Measurements from ENCODE around the gene NAGPA.

Gene NAGPA

GRCh38 chr16:5027086-5027485 is 6.6 kb downstream of the NAGPA start:
- no peak for DNase-seq (ENCODE audit: low spot score)

- DNase-seq (ENCODE audit: low spot score): no peak
These were observed 7.1 kb downstream of the NAGPA start for GRCh38 chr16:5026664-5027063.

- no peak for DNase-seq (ENCODE audit: low spot score)
These were observed 8.5 kb downstream of the NAGPA start for GRCh38 chr16:5025171-5025632.

DNA sequence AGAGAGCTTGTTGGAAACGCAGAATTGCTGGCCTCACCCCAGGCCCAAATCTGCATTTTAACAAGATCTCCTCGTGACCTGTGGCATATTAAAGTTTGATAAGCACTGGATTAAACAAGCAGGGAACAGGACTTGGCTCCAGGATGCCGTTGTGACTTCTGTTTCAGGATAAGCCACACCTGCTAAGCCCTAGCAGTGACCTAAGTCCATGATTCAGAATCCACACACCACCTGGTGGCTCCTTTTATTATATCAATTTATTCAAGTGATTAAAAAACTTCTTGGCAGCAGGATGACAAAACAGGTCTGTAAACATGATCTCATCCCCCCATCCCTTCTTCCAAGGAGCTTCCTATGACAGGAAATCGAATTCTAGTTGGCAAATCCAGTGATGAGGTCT is 9.1 kb downstream of the NAGPA start:
- DNase-seq (ENCODE audit: low spot score): no peak

DNA sequence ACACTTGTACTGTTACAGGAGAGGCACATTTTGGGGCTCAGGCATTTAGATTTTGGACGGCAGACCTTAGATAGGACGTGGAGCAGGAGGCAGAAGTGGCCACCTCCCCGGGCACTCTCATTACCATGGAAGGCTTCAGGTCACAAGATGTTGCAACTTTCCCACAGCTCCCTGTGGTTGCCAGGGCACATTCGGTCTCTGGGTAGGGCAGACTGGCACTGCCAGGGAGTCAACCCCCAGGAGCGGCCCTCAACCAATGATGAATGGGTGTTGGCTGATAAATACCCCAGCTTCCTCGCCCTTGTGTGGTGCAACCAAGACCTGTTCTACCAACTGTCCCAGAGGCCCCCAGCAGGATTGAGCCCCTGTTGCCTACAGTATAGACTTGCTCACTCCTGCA is 11.2 kb downstream of the NAGPA start:
- DNase-seq (ENCODE audit: low spot score): no peak

DNA sequence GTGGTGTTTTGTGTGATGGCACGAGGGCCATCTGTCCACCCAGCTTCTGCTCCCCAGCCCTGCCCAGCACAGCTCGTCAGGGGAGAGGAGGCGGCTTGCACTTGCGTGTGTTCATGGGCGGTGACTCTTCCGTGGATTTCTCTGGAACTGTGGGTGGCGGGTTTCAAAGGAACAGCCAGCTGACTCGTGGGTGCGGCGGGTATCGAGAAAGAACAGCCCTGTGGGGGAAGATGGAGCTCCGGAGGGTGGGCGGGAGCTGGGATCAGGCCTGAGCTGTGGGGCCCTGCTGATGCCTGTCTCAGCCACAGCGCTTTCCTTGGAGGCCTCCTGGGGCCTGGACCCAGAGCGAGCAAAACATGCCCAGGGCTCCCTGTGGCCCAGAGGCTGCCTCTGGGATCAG is 13.2 kb downstream of the NAGPA start:
- no peak for DNase-seq (ENCODE audit: low spot score)

- no peak for DNase-seq (ENCODE audit: low spot score)
These were observed 14.0 kb downstream of the NAGPA start for GRCh38 chr16:5019775-5020174.

DNA sequence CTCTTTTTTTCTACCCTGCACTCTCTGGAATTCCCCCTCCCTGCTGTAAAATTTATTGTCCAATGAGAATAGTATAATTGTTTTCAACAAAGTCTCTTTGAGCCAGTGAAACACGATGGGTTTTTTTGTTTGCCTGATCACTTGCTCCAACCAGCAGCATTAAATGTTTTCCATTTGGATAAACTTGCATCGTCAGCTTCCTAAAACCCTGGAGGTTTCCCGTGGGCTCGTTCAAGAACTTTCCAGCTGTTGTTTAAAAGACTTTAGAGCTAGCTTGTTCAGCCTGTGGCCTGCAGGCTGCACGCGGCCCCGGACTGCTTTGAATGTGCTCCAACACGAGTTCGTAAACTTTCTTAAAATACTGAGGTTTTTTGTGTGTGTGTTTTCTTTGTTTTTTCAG is 14.9 kb downstream of the NAGPA start:
- DNase-seq (ENCODE audit: low spot score): no peak

- DNase-seq (ENCODE audit: low spot score): no peak
These were observed 16.1 kb downstream of the NAGPA start for GRCh38 chr16:5017678-5017969.

DNA sequence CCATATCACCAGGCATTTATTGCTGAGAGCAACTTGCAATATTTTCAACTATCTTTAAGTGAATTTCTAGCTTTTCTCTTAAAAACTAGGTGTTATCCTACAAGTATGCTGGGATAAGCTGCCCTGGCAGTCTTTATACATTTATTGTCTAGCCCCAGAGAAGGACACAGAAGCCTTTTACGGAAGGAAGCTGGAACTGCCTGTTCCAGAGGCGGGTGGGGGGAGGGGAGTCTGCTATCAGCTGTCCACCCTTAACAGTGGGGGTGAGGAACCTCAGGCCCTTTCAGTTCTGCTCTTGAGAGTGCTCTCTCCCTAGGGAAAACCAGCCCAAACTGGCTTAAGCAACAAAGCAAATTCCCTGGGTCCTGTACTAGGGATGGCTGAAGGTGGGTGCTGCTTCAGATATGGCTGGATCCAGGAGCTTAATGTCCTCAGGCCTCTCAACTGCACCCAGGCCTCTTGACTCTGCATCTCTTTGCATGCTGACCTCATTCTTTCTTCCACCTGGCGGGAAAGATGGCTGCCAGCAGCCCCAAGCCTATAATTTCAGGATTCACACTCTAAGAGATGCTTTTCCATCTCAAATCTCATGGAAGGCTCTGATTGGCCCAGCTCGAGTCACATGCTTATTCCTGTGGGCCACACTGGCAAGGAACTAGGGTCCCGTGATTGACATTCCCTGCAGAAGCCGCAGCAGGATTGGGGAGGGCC is 16.6 kb downstream of the NAGPA start:
- DNase-seq (ENCODE audit: low spot score): no peak

DNA sequence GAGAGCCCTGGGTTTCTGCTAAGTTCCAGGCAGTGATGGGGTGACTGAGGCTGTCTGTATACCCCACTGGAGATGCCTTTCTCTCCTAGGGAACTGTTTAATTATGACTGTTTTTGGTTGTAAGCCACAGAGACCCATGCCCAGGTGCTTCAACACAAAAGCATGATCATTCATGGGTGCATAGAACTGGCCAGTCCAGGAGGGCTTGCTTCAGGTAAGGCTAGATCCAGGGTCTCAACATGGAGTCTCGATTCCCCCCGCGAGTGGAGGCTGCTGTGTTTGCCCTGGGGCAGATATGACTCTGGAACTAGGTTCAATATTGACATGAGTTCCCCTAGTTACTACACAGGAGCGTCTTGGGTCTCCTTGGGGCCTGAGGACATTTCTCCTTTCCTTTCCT is 17.8 kb downstream of the NAGPA start:
- DNase-seq (ENCODE audit: low spot score): no peak

DNA sequence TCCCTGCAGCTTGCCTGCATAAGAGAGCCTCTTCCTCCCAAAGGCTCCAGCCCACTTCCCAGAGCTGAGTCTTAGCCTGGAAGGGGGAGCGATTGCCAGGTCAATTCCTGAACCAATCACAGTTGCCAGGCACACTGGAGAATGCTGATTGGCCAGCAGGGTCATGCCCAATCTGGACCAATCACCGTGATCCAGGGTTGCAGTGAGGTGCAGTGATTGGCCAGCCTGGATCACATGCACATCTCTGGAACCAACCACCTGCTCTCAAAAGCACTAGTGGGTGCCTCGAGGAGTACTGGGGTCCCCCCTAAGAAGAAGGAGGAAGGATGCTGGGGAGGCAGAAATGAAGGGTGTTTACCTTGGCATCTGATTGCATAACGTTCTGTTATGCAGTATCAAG is 18.4 kb downstream of the NAGPA start:
- no peak for DNase-seq (ENCODE audit: low spot score)

GRCh38 chr16:5012887-5013286 is 20.8 kb downstream of the NAGPA start:
- no peak for DNase-seq (ENCODE audit: low spot score)

GRCh38 chr16:5011637-5012036 is 22.1 kb downstream of the NAGPA start:
- no peak for DNase-seq (ENCODE audit: low spot score)

GRCh38 chr16:5010576-5011329 is 23.0 kb downstream of the NAGPA start:
- no peak for DNase-seq (ENCODE audit: low spot score)

GRCh38 chr16:5008311-5008731 is 25.4 kb downstream of the NAGPA start:
- DNase-seq (ENCODE audit: low spot score): no peak

DNA sequence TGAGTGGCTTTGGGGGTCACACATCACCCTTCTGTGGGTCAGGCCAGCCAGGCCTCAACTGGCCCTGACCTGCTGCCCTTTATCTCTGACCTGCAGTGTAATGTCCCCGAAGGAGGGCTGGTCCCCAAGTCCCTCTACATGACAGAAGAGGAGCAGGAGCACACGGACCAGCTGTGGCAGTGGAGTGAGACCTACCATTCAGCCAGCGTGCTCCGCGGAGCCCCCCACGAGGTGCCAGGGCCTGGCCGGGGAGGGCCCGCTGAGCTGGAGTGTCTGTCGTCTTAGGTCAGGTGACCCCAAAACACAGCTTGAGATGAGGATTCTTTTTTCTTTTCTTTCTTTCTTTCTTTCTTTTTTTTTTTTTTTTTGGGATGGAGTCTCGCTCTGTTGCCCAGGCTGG is 26.5 kb downstream of the NAGPA start:
- DNase-seq (ENCODE audit: low spot score): no peak

DNA sequence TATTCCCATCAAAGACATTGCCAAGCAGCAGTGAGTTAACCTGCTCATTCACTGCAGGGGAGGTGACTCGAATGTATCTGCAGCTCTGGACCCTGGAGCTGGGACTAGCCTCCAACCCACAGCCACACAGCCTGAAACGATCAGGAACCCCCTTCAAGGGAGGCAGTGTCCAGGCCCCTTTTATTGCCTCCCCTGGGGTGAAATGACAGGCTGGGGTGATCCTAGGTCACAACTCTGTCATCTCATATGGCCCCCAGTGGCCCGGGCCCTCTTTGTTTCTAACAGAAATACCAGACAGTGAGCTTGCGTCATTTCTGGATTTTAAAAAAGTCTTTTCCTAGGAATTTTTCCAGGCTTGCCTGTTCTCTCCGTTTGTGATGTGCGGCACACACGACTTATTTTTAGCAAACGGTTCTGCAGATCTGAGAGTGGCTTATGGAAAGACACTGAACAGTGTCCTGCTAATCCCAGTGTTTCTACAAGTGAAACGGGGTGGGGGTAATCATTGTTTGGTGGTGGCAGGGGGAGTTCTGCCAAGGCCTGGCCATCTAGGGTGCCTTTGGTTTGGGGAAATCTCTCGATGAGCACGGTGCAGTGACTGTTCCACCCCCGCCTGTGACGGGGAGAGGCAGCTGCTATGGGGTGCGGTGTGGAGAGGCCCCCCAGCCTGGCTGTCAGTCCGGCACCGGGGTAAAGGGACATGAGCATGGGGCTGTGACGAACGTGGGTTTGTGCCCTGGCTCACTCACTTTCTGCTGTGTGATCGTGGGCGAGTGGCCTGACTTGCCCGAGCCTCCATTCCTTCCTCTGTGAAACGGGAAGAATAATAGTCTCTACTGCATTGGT is 27.2 kb downstream of the NAGPA start:
- DNase-seq (ENCODE audit: low spot score): no peak

DNA sequence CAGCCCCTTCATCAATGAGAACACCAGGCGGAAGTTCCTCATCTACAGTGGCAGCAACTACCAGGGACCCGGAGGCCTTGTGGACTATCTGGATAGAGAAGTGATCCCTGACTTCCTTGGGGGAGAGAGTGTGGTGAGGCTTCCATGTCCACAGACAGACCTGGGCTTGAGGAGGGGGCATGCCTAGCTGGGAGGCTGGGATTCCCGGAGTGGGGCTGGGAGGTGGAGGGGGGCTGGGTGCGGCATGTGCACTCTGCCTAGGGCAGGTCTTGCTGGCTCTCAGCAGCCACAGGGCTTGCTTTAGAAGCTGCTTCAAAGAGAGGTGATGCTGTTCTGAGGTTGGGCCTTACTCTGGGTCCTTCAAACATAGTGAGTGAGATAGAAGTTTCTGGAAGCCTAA is 27.8 kb downstream of the NAGPA start:
- no peak for DNase-seq (ENCODE audit: low spot score)

DNA sequence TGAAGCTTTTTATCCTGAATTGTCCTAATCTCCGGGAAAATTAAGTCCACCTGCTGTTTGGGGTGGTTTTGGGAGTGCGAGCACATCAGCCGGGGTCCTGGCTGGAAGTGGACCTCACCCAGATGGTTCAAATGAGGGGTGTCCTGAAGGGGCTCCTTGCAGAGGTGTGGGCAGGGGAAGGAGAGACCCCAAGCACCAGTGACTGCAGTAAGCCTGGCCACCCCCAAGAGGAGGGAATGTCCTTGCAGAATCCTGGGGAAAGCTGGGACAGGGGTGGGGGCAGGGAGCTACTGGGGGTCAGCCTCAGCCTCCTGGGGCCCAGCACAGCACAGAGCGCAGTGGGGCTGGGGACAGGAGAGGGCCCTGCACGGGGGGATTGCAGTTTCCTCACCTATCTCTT is 29.4 kb downstream of the NAGPA start:
- no peak for DNase-seq (ENCODE audit: low spot score)

- no peak for DNase-seq (ENCODE audit: low spot score)
These were observed 29.9 kb downstream of the NAGPA start for GRCh38 chr16:5003828-5004227.

GRCh38 chr16:5003211-5003610 is 30.5 kb downstream of the NAGPA start:
- no peak for DNase-seq (ENCODE audit: low spot score)

- no peak for DNase-seq (ENCODE audit: low spot score)
These were observed 31.0 kb downstream of the NAGPA start for GRCh38 chr16:5002699-5003143.

Measured in HuH-7.5 (cell line).